Peyer's patch (tissue), 4 donors: ENCODE results near the gene BRINP2.

Experiments
- CTCF ChIP-seq, 6 experiments: fragments of 450-650 bp in 4 of 6; fragments of 200-600 bp in 2 of 6; sonication (generic) in 1 of 6; IDR thresholded peaks; one replicate each; pipeline ENCODE4 v1.5.1; 2017 to 2019; ENCODE audit warnings: antibody characterized with exemption in 6 of 6, mild to moderate bottlenecking in 3 of 6, moderate library complexity in 1 of 6
- POLR2A ChIP-seq, 2 donors: fragments of 450-650 bp; IDR thresholded peaks; one replicate each; pipeline ENCODE4 v1.5.1; 2017; ENCODE audit warnings: antibody characterized with exemption in 2 of 2, mild to moderate bottlenecking in 2 of 2, moderate library complexity in 2 of 2

GRCh38 chr1:177305040-177306018, 134.6 kb downstream of the BRINP2 start:
- no peak for TF ChIP-seq CTCF (IDR thresholded peaks at IDR 0.05)
- TF ChIP-seq POLR2A (IDR thresholded peaks at IDR 0.05) = no peak
